CD8-positive, alpha-beta memory T cell (primary cell): Measurements from ENCODE around the gene EPHA6. TPM values are rescaled to one million over a fixed set of nuclear protein-coding genes. Genes with fewer than 3 reads are reported as not detected.
A peak's percentile ranks its signal among the peaks of the same experiment; 100 is the strongest.
"Not testable (repeated sequence)": the region's sequence is repeated elsewhere in the genome, so short reads cannot be mapped to it uniquely, and the experiment has no call there.

Source experiments
- CTCF ChIA-PET: fragments of 350-600 bp; sonication (Branson Sonifier 250); formaldehyde crosslinking; loops from one replicate; lab custom pipeline; 2021; ENCODE audit warnings: antibody characterized with exemption; lab: Charles Lee
- POLR2A ChIA-PET: fragments of 350-600 bp; sonication (Branson Sonifier 250); formaldehyde crosslinking; loops from one replicate; lab custom pipeline; 2021; ENCODE audit warnings: antibody characterized with exemption; lab: Charles Lee
- DNase-seq, 5 donors: peaks; one replicate each; pipeline versions ENCODE4 v3.0.0 to v3.0.0-alpha.2; 2020 to 2022; ENCODE audit warnings: mixed read lengths in 1 of 5
- H3K27ac ChIP-seq: one replicate; pipeline ENCODE4 v1.7.0; 2013; ENCODE audit warnings: low read depth, mild to moderate bottlenecking, low read length, moderate library complexity
- H3K27me3 ChIP-seq: 2 replicates; pipeline ENCODE4 v1.7.0; 2013; ENCODE audit warnings: low read length, mild to moderate bottlenecking; ENCODE audit not compliant: insufficient read depth, poor library complexity, severe bottlenecking
- H3K36me3 ChIP-seq: 2 replicates; pipeline ENCODE4 v1.7.0; 2013; ENCODE audit warnings: mild to moderate bottlenecking, low read length, moderate library complexity; ENCODE audit not compliant: insufficient read depth
- H3K4me1 ChIP-seq: 2 replicates; pipeline ENCODE4 v1.7.0; 2013; ENCODE audit warnings: mild to moderate bottlenecking, low read length, moderate library complexity; ENCODE audit not compliant: insufficient read depth
- H3K4me3 ChIP-seq: 2 replicates; pipeline ENCODE4 v1.7.0; 2013; ENCODE audit warnings: mild to moderate bottlenecking, low read length
- H3K9me3 ChIP-seq: 2 replicates; pipeline ENCODE4 v1.7.0; 2013; ENCODE audit warnings: mild to moderate bottlenecking, low read length
- H3K27ac Mint-ChIP-seq, 8 donors: one replicate each; pipeline ENCODE4 v1.8.0; 2020 to 2021; ENCODE audit warnings: mixed read lengths in 8 of 8, mild to moderate bottlenecking in 6 of 8, inconsistent platforms in 3 of 8, moderate library complexity in 3 of 8
- H3K27me3 Mint-ChIP-seq, 2 donors: one replicate each; pipeline ENCODE4 v1.8.0; 2020 to 2021; ENCODE audit warnings: mixed read lengths in 2 of 2, mild to moderate bottlenecking in 1 of 2, moderate library complexity in 1 of 2
- H3K36me3 Mint-ChIP-seq, 3 donors: one replicate each; pipeline ENCODE4 v1.8.0; 2020 to 2021; ENCODE audit warnings: mixed read lengths in 3 of 3, inconsistent platforms in 1 of 3, mild to moderate bottlenecking in 1 of 3
- H3K4me1 Mint-ChIP-seq, 3 donors: one replicate each; pipeline ENCODE4 v1.8.0; 2020 to 2021; ENCODE audit warnings: mixed read lengths in 3 of 3, inconsistent platforms in 1 of 3, mild to moderate bottlenecking in 1 of 3
- H3K4me3 Mint-ChIP-seq, 7 donors: one replicate each; pipeline ENCODE4 v1.8.0; 2020 to 2021; ENCODE audit warnings: mixed read lengths in 7 of 7, mild to moderate bottlenecking in 6 of 7, moderate library complexity in 4 of 7, inconsistent platforms in 2 of 7
- H3K9me3 Mint-ChIP-seq, 5 donors: one replicate each; pipeline ENCODE4 v1.8.0; 2020 to 2022; ENCODE audit warnings: mixed read lengths in 5 of 5, mild to moderate bottlenecking in 3 of 5, moderate library complexity in 2 of 5, inconsistent platforms in 1 of 5
- polyA plus RNA-seq: library from polyadenylated mRNA; unstranded; fragments of 300-500 nt; fragmentation: Illumina TruSeq; gene quantifications from one replicate; pipeline ENCODE4 v1.2.3, GENCODE V29; 2021
- total RNA-seq, 2 experiments: library from RNA; stranded (reverse); gene quantifications; one replicate each; pipeline ENCODE4 v1.2.3, GENCODE V29; 2021

EPHA6 gene
- total and polyA plus RNA-seq, 3 experiments from 2014 or later: not detected

- H3K4me1 ChIP-seq, H3K36me3 ChIP-seq, H3K4me3 ChIP-seq, H3K27me3 Mint-ChIP-seq, POLR2A ChIA-PET, H3K27ac ChIP-seq, H3K4me3 Mint-ChIP-seq, H3K9me3 ChIP-seq, H3K27ac Mint-ChIP-seq, DNase-seq, H3K4me1 Mint-ChIP-seq, H3K36me3 Mint-ChIP-seq, H3K27me3 ChIP-seq, CTCF ChIA-PET: not testable (repeated sequence)
- H3K9me3 Mint-ChIP-seq: peaks cover 11 to 16% (median 12%) of the 10 kb centered on the region in 5 donors
These were observed 127.7 kb downstream of the EPHA6 start for GRCh38 chr3:96942131-96942530.

- no peaks in the 10 kb centered on the region for H3K36me3 ChIP-seq
- H3K27ac ChIP-seq: no peak overlapping the region
- H3K27me3 Mint-ChIP-seq: no peaks in the 10 kb centered on the region
- H3K4me3 Mint-ChIP-seq: no peak overlapping the region
- no peaks in the 10 kb centered on the region for H3K36me3 Mint-ChIP-seq
- ChIA-PET CTCF (no interaction called here), POLR2A (no interaction called here)
- H3K9me3 ChIP-seq: no peaks in the 10 kb centered on the region
- no peaks in the 10 kb centered on the region for H3K27me3 ChIP-seq
- H3K9me3 Mint-ChIP-seq: peaks cover 0 to 9% (median 5%) of the 10 kb centered on the region in 5 donors
- H3K27ac Mint-ChIP-seq: no peak overlapping the region
- no peaks in the 10 kb centered on the region for H3K4me1 ChIP-seq
- no peak for DNase-seq
- no peaks in the 10 kb centered on the region for H3K4me1 Mint-ChIP-seq
- H3K4me3 ChIP-seq: no peak overlapping the region
These were observed 144.5 kb downstream of the EPHA6 start for GRCh38 chr3:96958856-96959255.

GRCh38 chr3:96959474-96959873 lies 145.1 kb downstream of the EPHA6 start:
- H3K36me3 ChIP-seq: no peaks in the 10 kb centered on the region
- no peak overlapping the region for H3K4me3 ChIP-seq
- no peaks in the 10 kb centered on the region for H3K4me1 ChIP-seq
- H3K27ac ChIP-seq: no peak overlapping the region
- H3K27me3 Mint-ChIP-seq: no peaks in the 10 kb centered on the region
- ChIA-PET POLR2A (no interaction called here), CTCF (no interaction called here)
- H3K4me1 Mint-ChIP-seq: no peaks in the 10 kb centered on the region
- no peaks in the 10 kb centered on the region for H3K36me3 Mint-ChIP-seq
- no peak overlapping the region for H3K27ac Mint-ChIP-seq
- H3K4me3 Mint-ChIP-seq: no peak overlapping the region
- H3K9me3 ChIP-seq: no peaks in the 10 kb centered on the region
- no peak for DNase-seq
- H3K9me3 Mint-ChIP-seq: peaks cover 0 to 9% (median 3%) of the 10 kb centered on the region in 5 donors
- H3K27me3 ChIP-seq: no peaks in the 10 kb centered on the region

GRCh38 chr3:96959901-96960641 lies 145.7 kb downstream of the EPHA6 start:
- POLR2A ChIA-PET: no interaction called here

GRCh38 chr3:96960661-96961330 lies 146.4 kb downstream of the EPHA6 start:
- no peak overlapping the region for H3K27ac Mint-ChIP-seq
- ChIA-PET POLR2A (no interaction called here), CTCF (interaction anchor here (0.5 kb wide), 1 partner anchor 1313 kb away, joined by 3 read pairs; no protein-coding TSS in a partner anchor)
- Histone ChIP-seq H3K27ac (no peak overlapping the region), H3K27me3 (no peaks in the 10 kb centered on the region), H3K36me3 (no peaks in the 10 kb centered on the region), H3K9me3 (no peaks in the 10 kb centered on the region), H3K4me3 (no peak overlapping the region), H3K4me1 (no peaks in the 10 kb centered on the region)
- H3K27me3 Mint-ChIP-seq: no peaks in the 10 kb centered on the region
- H3K9me3 Mint-ChIP-seq: peaks cover 0 to 9% (median 3%) of the 10 kb centered on the region in 5 donors
- no peak for DNase-seq
- no peaks in the 10 kb centered on the region for H3K36me3 Mint-ChIP-seq
- H3K4me1 Mint-ChIP-seq: no peaks in the 10 kb centered on the region
- H3K4me3 Mint-ChIP-seq: no peak overlapping the region

More at GRCh38 chr3:96959901-96960641, 145.7 kb downstream of the EPHA6 start:
- peaks cover 0 to 9% (median 3%) of the 10 kb centered on the region in 5 donors for H3K9me3 Mint-ChIP-seq
- no peaks in the 10 kb centered on the region for H3K36me3 Mint-ChIP-seq
- no peak overlapping the region for H3K27ac ChIP-seq
- H3K36me3 ChIP-seq: no peaks in the 10 kb centered on the region
- H3K4me3 Mint-ChIP-seq: no peak overlapping the region
- CTCF ChIA-PET: no interaction called here
- DNase-seq: no peak
- no peak overlapping the region for H3K27ac Mint-ChIP-seq
- no peaks in the 10 kb centered on the region for H3K27me3 ChIP-seq
- H3K4me1 Mint-ChIP-seq: no peaks in the 10 kb centered on the region
- H3K4me3 ChIP-seq: no peak overlapping the region
- no peaks in the 10 kb centered on the region for H3K27me3 Mint-ChIP-seq
- H3K4me1 ChIP-seq: no peaks in the 10 kb centered on the region
- H3K9me3 ChIP-seq: no peaks in the 10 kb centered on the region

GRCh38 chr3:96961576-96961975 lies 147.2 kb downstream of the EPHA6 start:
- Histone ChIP-seq H3K27me3 (no peaks in the 10 kb centered on the region), H3K4me3 (no peak overlapping the region), H3K9me3 (no peaks in the 10 kb centered on the region), H3K4me1 (no peaks in the 10 kb centered on the region), H3K36me3 (no peaks in the 10 kb centered on the region), H3K27ac (no peak overlapping the region)
- Mint-ChIP-seq H3K27me3 (no peaks in the 10 kb centered on the region), H3K4me3 (no peak overlapping the region), H3K36me3 (no peaks in the 10 kb centered on the region), H3K4me1 (no peaks in the 10 kb centered on the region), H3K27ac (no peak overlapping the region), H3K9me3 (peaks cover 0 to 9% (median 3%) of the 10 kb centered on the region in 5 donors)
- no peak for DNase-seq
- CTCF ChIA-PET: no interaction called here
- POLR2A ChIA-PET: no interaction called here

GRCh38 chr3:96966181-96966929 lies 152.0 kb downstream of the EPHA6 start:
- no peaks in the 10 kb centered on the region for H3K9me3 ChIP-seq
- H3K27ac Mint-ChIP-seq: no peak overlapping the region
- no peaks in the 10 kb centered on the region for H3K36me3 Mint-ChIP-seq
- CTCF ChIA-PET: no interaction called here
- H3K27me3 ChIP-seq: no peaks in the 10 kb centered on the region
- no peaks in the 10 kb centered on the region for H3K4me1 ChIP-seq
- POLR2A ChIA-PET: no interaction called here
- no peak overlapping the region for H3K4me3 Mint-ChIP-seq
- H3K27ac ChIP-seq: no peak overlapping the region
- no peak for DNase-seq
- H3K36me3 ChIP-seq: no peaks in the 10 kb centered on the region
- H3K27me3 Mint-ChIP-seq: no peaks in the 10 kb centered on the region
- H3K4me3 ChIP-seq: no peak overlapping the region
- H3K4me1 Mint-ChIP-seq: no peaks in the 10 kb centered on the region
- H3K9me3 Mint-ChIP-seq: peaks cover 0 to 11% (median 0%) of the 10 kb centered on the region in 5 donors

GRCh38 chr3:96970211-96970610 lies 155.8 kb downstream of the EPHA6 start:
- no peak overlapping the region for H3K27ac ChIP-seq
- no peak overlapping the region for H3K4me3 ChIP-seq
- DNase-seq: no peak
- Mint-ChIP-seq H3K27ac (peak overlapping the region in 1 of 8 donors; percentile 29), H3K9me3 (peaks cover 0 to 2% (median 0%) of the 10 kb centered on the region in 5 donors), H3K4me3 (no peak overlapping the region), H3K4me1 (no peaks in the 10 kb centered on the region), H3K36me3 (no peaks in the 10 kb centered on the region), H3K27me3 (no peaks in the 10 kb centered on the region)
- no peaks in the 10 kb centered on the region for H3K27me3 ChIP-seq
- ChIA-PET CTCF (no interaction called here), POLR2A (no interaction called here)
- H3K36me3 ChIP-seq: no peaks in the 10 kb centered on the region
- H3K4me1 ChIP-seq: no peaks in the 10 kb centered on the region
- H3K9me3 ChIP-seq: no peaks in the 10 kb centered on the region
